Astrocyte of the hippocampus (primary cell): ENCODE results near the gene MBD3L3.
"Not testable (repeated sequence)": the region's sequence is repeated elsewhere in the genome, so short reads cannot be mapped to it uniquely, and the experiment has no call there.

Source experiments
- DNase-seq: peaks from one replicate; pipeline ENCODE4 v3.0.0; 2011; ENCODE audit warnings: low read depth, low spot score

Gene MBD3L3

DNA sequence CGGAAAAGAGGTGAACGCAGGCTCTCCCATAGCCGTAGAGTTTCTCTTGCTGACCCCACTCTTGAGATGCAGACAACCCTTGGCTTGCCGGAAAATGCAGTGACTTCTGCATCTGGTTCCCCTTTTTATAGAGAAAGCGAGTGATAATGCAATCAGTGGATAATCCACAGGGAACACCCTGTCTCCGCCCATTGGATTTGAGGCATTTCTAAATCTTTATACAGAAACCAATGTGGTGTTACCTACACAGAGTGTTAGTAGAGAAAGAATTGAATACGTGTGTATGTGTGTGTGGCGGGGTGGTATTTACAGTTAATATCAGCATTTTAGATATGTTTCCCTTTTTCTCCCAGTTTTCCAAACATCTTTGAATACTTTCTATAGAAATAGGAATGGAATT, at the start of gene MBD3L3:
TSS of gene MBD3L3 (minus strand) at position 101 of the 400 bp plus-strand sequence. CDS start at position 30, 71 bp downstream.
- not testable (repeated sequence) for DNase-seq

DNA sequence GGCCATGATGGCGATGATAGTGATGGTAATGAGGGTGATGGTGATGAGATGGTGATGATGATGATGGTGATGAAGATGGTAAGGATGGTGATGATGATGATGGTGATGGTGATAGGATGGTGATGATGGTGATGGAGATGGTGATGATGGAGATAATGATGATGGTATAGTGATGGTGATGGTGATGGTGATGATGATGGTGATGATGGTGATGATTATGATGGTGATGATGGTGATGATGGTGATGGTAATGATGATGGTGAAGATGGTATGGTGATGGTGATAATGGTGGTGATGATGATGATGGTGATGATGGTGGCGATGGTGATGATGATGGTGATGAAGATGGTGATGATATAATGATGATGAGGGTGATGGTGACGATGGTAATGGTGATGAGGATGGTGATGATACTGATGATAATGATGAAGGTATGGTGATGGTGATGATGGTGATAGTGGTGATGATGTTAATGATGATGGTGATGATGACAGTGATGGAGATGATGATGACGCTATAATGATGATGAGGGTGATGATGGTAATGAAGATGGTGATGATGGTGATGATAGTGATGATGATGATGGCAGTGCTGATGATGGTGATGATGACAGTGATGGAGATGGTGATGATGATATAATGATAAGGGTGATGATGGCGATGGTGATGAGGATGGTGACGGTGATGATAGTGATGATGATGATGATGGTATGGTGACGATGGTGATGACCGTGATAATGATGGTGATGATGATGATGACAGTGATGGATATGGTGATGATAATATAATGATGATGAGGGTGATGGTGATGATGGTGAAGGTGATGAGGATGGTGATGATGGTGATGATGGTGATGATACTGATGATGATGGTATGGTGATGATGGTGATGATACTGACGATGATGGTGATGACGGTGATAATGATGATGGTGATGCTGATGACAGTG, 48.5 kb upstream of the MBD3L3 start:
- DNase-seq, result no peak

DNA sequence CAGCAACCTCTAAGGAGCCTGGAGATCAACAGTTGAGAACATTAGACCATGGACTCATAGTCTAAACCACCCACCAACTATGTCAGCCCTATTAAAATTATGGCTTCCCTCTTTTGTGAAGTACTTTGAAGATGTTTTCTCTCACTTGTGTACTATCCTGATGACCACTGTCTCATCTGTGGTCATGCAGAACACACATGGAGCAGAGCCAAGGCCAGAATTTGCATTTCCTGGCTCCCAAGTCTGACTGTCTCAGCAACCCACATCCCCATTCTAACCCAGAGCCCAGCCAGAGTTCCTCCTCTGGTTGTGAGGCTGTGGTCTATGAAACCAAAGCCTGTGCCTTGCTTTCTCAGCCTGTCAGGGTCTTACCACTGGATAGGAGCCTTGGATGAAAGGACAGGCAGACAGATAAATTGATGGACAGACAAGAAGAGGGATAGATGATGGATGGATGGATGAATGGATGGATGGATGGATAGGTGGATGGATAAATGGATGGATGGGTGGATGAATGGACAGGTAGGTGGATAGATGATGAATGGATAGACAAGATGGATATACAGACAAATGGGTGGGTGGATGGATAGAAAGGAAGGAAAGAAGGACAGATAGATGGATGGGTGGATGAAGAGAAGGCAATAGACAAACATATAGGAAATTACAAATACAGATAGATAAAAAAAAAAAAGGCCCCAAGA, 46.4 kb upstream of the MBD3L3 start:
- no peak for DNase-seq

DNA sequence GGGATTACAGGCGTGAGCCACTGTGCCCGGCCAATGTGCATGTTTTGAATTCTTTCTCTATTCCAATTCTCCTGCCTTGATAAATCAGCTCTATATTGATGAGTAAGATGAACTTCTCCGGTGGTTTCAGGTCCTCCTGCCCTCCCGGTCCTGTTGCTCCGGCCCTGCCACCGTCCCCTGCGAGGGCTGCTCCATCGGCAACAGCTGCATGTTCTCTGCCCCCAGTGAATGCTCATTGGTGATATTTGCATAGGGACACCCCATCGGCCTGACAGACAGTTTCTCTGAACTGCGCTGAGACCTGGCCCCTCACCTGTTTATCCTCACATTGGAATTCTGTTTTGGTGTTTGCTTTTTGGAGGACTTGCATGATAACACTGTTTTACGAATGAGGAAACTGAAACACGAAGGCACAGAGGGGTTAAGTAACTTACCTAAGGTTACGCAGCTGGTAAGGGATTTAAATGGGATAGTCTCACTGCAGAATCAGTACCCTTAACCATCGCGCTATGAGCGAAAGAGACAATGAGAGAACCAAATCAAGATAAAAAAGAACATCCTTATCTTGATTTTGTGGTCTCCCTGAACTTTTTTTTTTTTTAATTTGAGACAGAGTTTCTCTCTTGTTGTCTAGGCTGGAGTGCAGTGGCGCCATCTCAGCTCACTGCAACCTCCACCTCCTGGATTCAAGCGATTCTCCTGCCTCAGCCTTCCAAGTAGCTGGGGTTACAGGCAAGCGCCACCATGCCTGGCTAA, 43.2 kb upstream of the MBD3L3 start:
- no peak for DNase-seq

DNA sequence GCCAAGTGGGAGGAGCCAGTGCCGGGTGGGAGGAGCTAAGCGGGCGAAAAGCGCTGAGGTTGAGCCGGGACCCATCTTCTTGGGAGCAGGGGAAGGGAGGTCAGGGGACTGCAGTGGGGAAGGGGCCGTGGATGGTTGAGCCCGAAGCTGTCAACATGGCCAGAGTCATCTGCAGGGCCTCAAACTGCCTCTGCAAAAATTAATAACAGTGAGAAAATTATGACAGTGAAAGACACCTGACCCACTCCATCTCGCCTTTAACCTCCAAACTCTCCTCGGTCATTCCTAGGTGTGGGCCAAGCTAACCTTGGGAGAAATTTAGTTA, 41.1 kb upstream of the MBD3L3 start:
- DNase-seq, result no peak

GRCh38 chr19:7098701-7099596, 40.5 kb upstream of the MBD3L3 start:
- DNase-seq, result peak; percentile 97

- DNase-seq, result no peak
These were observed 39.6 kb upstream of the MBD3L3 start for GRCh38 chr19:7098096-7098495.

DNA sequence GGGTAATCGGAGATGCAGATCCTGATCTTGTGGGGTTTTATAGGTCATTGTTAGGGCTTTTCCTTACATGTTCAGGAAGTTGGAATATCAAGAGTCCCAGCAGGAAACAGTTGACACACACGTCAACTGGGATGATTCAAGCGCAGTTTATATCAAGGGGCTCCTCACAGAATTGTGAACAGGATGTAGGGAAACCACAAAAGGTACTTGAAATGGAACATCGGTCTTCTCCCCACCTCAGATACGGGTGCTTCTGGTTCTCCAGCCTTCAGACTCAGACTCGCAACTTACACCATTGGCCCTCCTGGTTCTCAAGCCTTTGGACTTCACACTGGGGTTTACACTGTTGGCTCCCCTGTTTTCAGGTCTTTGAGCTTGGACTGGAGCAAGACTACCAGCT, 30.5 kb upstream of the MBD3L3 start:
- DNase-seq, result no peak

GRCh38 chr19:7083076-7083956, 24.8 kb upstream of the MBD3L3 start:
- peak; percentile 17 for DNase-seq

DNA sequence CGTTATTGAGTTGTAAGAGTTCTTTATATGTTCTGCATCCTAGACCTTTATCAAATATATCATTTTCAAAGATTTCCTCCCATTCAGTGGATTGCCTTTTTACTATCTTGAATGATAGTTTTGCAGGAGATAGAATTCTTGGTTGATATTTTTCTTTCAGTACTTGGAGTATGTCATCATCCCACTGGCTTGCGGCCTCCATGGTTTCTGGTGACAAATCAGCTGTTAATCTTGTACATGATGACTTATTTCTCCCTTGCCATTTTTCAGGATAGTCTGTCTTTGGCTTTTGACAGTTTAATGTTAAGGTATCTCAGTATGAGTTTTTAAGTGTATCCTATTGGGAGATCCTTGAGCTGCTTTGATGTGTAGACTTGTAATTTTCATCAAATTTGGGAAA, 19.5 kb upstream of the MBD3L3 start:
- DNase-seq, result no peak

DNA sequence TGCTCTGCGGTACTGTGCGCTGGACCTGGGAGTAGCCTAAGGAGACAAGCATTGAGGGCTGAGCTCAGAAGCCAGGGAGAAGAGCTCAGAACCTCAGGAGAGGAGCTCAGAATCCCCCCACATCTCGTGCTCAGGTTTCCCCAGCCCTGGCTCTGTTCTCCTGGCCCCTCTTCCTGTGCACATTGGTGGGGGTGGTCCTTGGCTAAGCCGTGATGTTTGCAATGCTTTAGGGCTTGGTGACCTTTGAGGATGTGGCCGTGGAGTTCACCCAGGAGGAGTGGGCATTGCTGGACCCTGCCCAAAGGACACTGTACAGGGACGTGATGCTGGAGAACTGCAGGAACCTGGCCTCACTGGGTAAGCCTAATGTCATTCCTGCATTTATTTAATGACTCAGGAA, 17.7 kb upstream of the MBD3L3 start:
- DNase-seq, result no peak

GRCh38 chr19:7074705-7075282, 16.3 kb upstream of the MBD3L3 start:
- DNase-seq, result no peak

DNA sequence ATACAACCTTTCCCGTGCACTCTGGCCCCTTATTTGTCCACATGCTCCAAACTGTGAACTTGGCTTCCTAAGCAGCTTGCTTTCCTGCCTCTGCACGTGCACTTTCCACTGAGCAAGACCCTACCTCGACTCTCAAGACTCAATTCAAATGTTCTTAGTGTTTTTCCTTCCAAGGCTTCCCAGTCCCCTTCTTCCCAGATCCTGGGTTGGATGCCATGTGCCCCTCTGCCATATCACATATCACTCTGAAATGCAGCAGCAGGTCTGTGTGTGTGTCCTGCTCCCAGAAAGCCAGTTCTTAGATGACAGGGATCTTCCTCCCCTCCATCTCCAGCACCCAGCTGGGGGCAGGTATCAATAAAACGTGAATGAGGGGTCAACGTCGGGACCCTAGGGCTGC, 14.1 kb upstream of the MBD3L3 start:
- DNase-seq, result no peak

DNA sequence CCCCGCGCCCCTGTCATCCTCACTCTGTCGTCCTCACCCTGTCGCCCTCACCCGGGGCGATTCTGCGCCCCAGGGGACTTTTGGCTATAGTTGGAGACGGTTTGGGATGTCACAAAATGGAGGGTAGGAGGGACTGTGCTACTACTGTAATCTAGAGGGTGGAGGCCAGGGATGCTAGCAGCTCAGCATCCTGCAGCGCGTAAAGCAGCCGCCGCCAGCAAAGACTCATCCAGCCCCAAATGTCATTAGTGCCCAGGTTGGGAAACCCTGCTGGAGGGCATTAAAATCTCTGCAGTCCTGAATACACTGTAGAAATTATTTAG, 11.4 kb upstream of the MBD3L3 start:
- DNase-seq, result no peak

DNA sequence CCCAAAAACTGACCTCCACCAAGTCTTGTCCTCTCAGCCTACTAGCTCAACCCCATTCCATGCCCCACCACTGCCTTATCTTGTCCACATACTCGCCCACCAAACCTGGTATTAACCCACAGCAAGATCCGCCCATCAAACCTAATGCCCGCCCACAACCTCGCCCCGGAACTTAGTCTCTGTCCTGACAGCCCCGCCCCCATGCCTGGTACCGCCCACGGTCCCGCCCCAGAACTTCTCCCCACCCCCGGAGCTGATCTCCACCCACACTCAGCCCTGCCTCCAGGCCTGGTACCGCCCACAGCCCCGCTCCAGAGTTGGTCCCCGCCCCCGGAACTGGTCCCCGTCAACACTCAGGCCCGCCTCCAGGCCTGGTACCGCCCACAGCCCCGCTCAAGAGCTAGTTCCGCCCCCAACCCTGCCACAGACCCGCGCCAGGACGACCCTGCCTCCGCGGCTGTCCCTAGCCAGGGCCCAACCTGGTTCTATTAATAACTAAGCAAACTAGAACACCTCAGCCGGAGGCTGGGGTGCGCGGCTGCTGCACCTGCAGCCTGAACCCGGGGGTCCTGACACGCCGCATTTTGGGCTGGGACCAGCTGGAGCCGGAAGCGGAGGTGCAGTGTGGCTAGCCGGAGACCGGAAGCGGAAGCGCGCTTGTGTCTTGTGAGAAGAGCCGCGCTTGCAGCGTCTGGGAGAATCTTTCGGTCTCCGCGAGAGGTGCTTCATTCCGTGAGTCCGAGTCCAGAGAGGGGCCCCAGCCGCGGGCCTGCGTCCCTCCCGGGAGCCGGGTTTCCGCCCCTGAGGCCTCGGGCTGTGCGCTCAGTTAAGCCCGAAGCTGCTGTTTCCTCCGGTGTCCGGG, 10.8 kb upstream of the MBD3L3 start, which contains the start of gene ZNF557:
TSS of gene ZNF557 (plus strand) at position 662 of the 862 bp plus-strand sequence. CDS start 5,372 bp downstream, outside the sequence.
- DNase-seq, result peak; percentile 99

DNA sequence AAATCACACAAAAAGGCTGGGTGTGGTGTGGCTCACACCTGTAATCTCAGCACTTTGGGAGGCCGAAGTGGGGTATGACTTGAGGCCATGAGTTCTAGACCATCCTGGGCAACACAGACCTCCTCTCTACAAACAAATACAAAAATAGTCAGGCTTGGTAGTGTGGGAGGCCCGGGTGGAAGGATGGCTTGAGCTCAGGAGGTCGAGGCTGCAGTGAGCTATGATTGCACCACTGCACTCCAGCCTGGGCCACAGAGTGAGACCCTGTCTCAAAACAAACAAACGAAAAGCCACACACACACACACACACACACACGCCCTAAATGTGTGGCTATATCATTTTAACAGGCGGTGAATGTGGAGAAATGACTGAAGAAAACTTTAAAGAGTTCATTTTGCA, 10.1 kb upstream of the MBD3L3 start:
- no peak for DNase-seq

GRCh38 chr19:7067716-7068115, 9.2 kb upstream of the MBD3L3 start:
- DNase-seq, result peak; percentile 31

DNA sequence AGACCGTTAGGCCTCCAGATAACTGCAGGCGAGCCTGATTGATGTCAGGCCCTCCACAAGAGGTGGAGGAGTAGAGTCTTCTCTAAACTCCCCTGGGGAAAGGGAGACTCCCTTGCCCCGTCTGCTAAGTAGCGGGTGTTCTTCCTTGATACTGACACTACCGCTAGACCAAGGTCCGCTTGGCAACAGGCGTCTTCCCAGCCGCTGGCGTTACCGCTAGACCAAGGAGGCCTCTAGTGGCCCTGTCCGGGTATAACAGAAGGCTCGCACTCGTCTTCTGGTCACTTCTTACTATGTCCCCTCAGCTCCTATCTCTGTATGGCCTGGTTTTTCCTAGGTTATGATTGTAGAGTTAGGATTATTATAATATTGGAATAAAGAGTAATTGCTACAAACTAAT, 8.6 kb upstream of the MBD3L3 start:
- peak; percentile 19 for DNase-seq
